GM23338 (cell line): ENCODE measurements around the gene PSTK. TPM values are rescaled to one million over a fixed set of nuclear protein-coding genes. Genes with fewer than 3 reads are reported as not detected.

ENCODE experiments used
- ATAC-seq: fragments of 200-7000 bp; cut with Tn5 transposase; 3 replicates; pipeline ENCODE4 v1.9.1; 2020
- DNase-seq: peaks from one replicate; pipeline ENCODE4 v3.0.0-alpha.2; 2015; ENCODE audit warnings: low spot score
- H2AFZ ChIP-seq: fragments of 200-600 bp; sonication (generic); 2 replicates; pipeline ENCODE4 v1.8.0; 2016; ENCODE audit warnings: antibody characterized with exemption, mild to moderate bottlenecking, moderate library complexity
- H3F3A ChIP-seq: fragments of 200-600 bp; sonication (generic); replicated peaks from 2 replicates; pipeline ENCODE4 v1.8.0; 2017; ENCODE audit warnings: antibody characterized with exemption, mixed run types, low read depth
- H3K27ac ChIP-seq: fragments of 200-600 bp; sonication (generic); 2 replicates; pipeline ENCODE4 v1.6.1; 2016; ENCODE audit warnings: low read depth
- H3K27me3 ChIP-seq: fragments of 200-600 bp; sonication (generic); 2 replicates; pipeline ENCODE4 v1.8.0; 2016; ENCODE audit warnings: mild to moderate bottlenecking, mixed run types, moderate library complexity; ENCODE audit not compliant: insufficient read depth
- H3K36me3 ChIP-seq: fragments of 200-600 bp; sonication (generic); 2 replicates; pipeline ENCODE4 v1.8.0; 2016; ENCODE audit warnings: mild to moderate bottlenecking; ENCODE audit not compliant: insufficient read depth
- H3K4me1 ChIP-seq: fragments of 200-600 bp; sonication (generic); 2 replicates; pipeline ENCODE4 v1.8.0; 2016; ENCODE audit warnings: mild to moderate bottlenecking, moderate library complexity; ENCODE audit not compliant: insufficient read depth
- H3K4me2 ChIP-seq: fragments of 200-600 bp; sonication (generic); 2 replicates; pipeline ENCODE4 v1.7.1; 2017; ENCODE audit warnings: mixed run types
- H3K4me3 ChIP-seq: fragments of 200-600 bp; sonication (generic); 2 replicates; pipeline ENCODE4 v1.6.1; 2016; ENCODE audit warnings: mixed run types
- H3K79me2 ChIP-seq: fragments of 200-600 bp; sonication (generic); replicated peaks from 2 replicates; pipeline ENCODE4 v1.8.0; 2017; ENCODE audit warnings: mild to moderate bottlenecking; ENCODE audit not compliant: insufficient read depth
- H3K9me2 ChIP-seq: fragments of 200-600 bp; sonication (generic); 2 replicates; pipeline ENCODE4 v1.8.0; 2017; ENCODE audit not compliant: insufficient read depth
- H4K20me1 ChIP-seq: fragments of 200-600 bp; sonication (generic); replicated peaks from 2 replicates; pipeline ENCODE4 v1.8.0; 2017; ENCODE audit warnings: mild to moderate bottlenecking; ENCODE audit not compliant: insufficient read depth
- H3K27ac Mint-ChIP-seq: 2 replicates; pipeline ENCODE4 v1.8.0; 2020; ENCODE audit warnings: inconsistent platforms, mild to moderate bottlenecking, moderate library complexity, mixed read lengths
- H3K27me3 Mint-ChIP-seq: 3 replicates; pipeline ENCODE4 v1.8.0; 2022; ENCODE audit warnings: low read depth, mild to moderate bottlenecking, moderate library complexity, mixed read lengths, inconsistent platforms; ENCODE audit not compliant: insufficient read depth, poor library complexity
- H3K36me3 Mint-ChIP-seq: 3 replicates; pipeline ENCODE4 v1.8.0; 2021; ENCODE audit warnings: low read depth, mild to moderate bottlenecking, inconsistent platforms, moderate library complexity, mixed read lengths
- H3K4me1 Mint-ChIP-seq: 3 replicates; pipeline ENCODE4 v1.8.0; 2020; ENCODE audit warnings: mild to moderate bottlenecking, inconsistent platforms, mixed read lengths
- H3K4me3 Mint-ChIP-seq: 3 replicates; pipeline ENCODE4 v1.8.0; 2021; ENCODE audit warnings: moderate library complexity, mild to moderate bottlenecking, inconsistent platforms, mixed read lengths
- H3K9me3 Mint-ChIP-seq: 3 replicates; pipeline ENCODE4 v1.8.0; 2020; ENCODE audit warnings: moderate library complexity, mild to moderate bottlenecking, inconsistent platforms, mixed read lengths
- EZH2 ChIP-seq: fragments of 200-600 bp; sonication (generic); IDR thresholded peaks from one replicate; pipeline ENCODE4 v1.8.0; 2017; ENCODE audit warnings: antibody characterized with exemption, mild to moderate bottlenecking, low read depth; ENCODE audit not compliant: unreplicated experiment
- JUNB ChIP-seq: IDR thresholded peaks from one replicate; pipeline ENCODE4 v1.6.1; 2016; ENCODE audit warnings: antibody characterized with exemption; ENCODE audit not compliant: unreplicated experiment
- NANOG ChIP-seq: IDR thresholded peaks from 2 replicates; pipeline ENCODE4 v1.6.1; 2016; ENCODE audit warnings: antibody characterized with exemption, borderline replicate concordance
- ZNF462 ChIP-seq: fragments of 250-450 bp; sonication (Bioruptor Pico); IDR thresholded peaks from 2 replicates; pipeline ENCODE4 v1.5.0; 2020; ENCODE audit warnings: mild to moderate bottlenecking, moderate library complexity
- polyA plus RNA-seq: library from polyadenylated mRNA; unstranded; fragments of >200 nt; fragmentation: Nextera tagmentation; extraction: Ambion mirVana; gene quantifications from 2 replicates; pipeline ENCODE4 v1.2.1, GENCODE V29; 2016
- total RNA-seq: library from RNA; depleted of rRNA; stranded (reverse); fragments of >200 nt; shearing (Covaris generic); gene quantifications from 2 replicates; pipeline ENCODE4 v1.2.3, GENCODE V29; 2014; rRNA removed

Gene PSTK
- total and polyA plus RNA-seq, 2 experiments from 2014 or later: 2.3 to 9.3 TPM

GRCh38 chr10:123039632-123039930, 59.4 kb downstream of the PSTK start:
- H3K27me3 Mint-ChIP-seq: peaks cover 4% of the 10 kb centered on the region
- H3K36me3 Mint-ChIP-seq: peaks cover 8% of the 10 kb centered on the region; the same call in 2 of the 3 replicates
- no peak overlapping the region for H3K27ac ChIP-seq
- peaks cover 9% of the 10 kb centered on the region; the same call in 1 of the 2 replicates for H3K4me1 ChIP-seq
- no peak for DNase-seq
- no peaks in the 10 kb centered on the region for H3K9me3 Mint-ChIP-seq
- H3K4me2 ChIP-seq: no peak overlapping the region
- H2AFZ ChIP-seq: no peak overlapping the region
- TF ChIP-seq JUNB (no peak), ZNF462 (CRISPR knock-in tag) (no peak), EZH2 (no peak), NANOG (no peak)
- H3K79me2 ChIP-seq: no peaks in the 10 kb centered on the region
- no peak overlapping the region for H3K4me3 Mint-ChIP-seq
- H3K27me3 ChIP-seq: no peaks in the 10 kb centered on the region
- H3K36me3 ChIP-seq: no peaks in the 10 kb centered on the region
- H3K4me3 ChIP-seq: no peak overlapping the region
- no peak overlapping the region for H3K27ac Mint-ChIP-seq
- H3K9me2 ChIP-seq: no peaks in the 10 kb centered on the region
- no peak for ATAC-seq
- peaks cover 20% of the 10 kb centered on the region for H3K4me1 Mint-ChIP-seq
- H3F3A ChIP-seq: no peaks in the 10 kb centered on the region; the same call in 1 of the 2 replicates
- H4K20me1 ChIP-seq: no peaks in the 10 kb centered on the region

Other genes with a start within 250 kb of the PSTK start
- 2.8 and 4.1 TPM in 2 replicates for gene CUZD1, start 134.5 kb upstream of the PSTK start, total RNA-seq
- 2.5 and 3.1 TPM in 2 replicates for gene CUZD1, start 134.5 kb upstream of the PSTK start, polyA plus RNA-seq
- 6.5 and 10.9 TPM in 2 replicates for gene FAM24B, start 100.8 kb upstream of the PSTK start, total RNA-seq
- 14.5 and 14.8 TPM in 2 replicates for gene FAM24B, start 100.8 kb upstream of the PSTK start, polyA plus RNA-seq
- not detected in 2 replicates for gene FAM24A, start 69.8 kb upstream of the PSTK start, total RNA-seq
- gene FAM24A, start 69.8 kb upstream of the PSTK start, polyA plus RNA-seq: not detected in 2 replicates
- 11.1 and 17.9 TPM in 2 replicates for gene C10orf88, start 26.2 kb upstream of the PSTK start, total RNA-seq
- 4.3 and 5.6 TPM in 2 replicates for gene C10orf88, start 26.2 kb upstream of the PSTK start, polyA plus RNA-seq
- 10.5 and 10.7 TPM in 2 replicates for gene IKZF5, start 28.4 kb downstream of the PSTK start, total RNA-seq
- 5.2 and 6.9 TPM in 2 replicates for gene IKZF5, start 28.4 kb downstream of the PSTK start, polyA plus RNA-seq
- 6.5 and 8.5 TPM in 2 replicates for gene ACADSB, start 28.6 kb downstream of the PSTK start, total RNA-seq
- 3.7 and 4.1 TPM in 2 replicates for gene ACADSB, start 28.6 kb downstream of the PSTK start, polyA plus RNA-seq
- 0.23 and 0.35 TPM in 2 replicates for gene HMX3, start 155.6 kb downstream of the PSTK start, total RNA-seq
- not detected in 2 replicates for gene HMX3, start 155.6 kb downstream of the PSTK start, polyA plus RNA-seq
- 0.97 and 2.6 TPM in 2 replicates for gene HMX2, start 167.7 kb downstream of the PSTK start, total RNA-seq
- 3.1 and 3.4 TPM in 2 replicates for gene HMX2, start 167.7 kb downstream of the PSTK start, polyA plus RNA-seq
- 272 and 361 TPM in 2 replicates for gene BUB3, start 174.0 kb downstream of the PSTK start, total RNA-seq
- 197 and 243 TPM in 2 replicates for gene BUB3, start 174.0 kb downstream of the PSTK start, polyA plus RNA-seq